ENCODE data around the gene PNMT. TPM values are rescaled to one million over a fixed set of nuclear protein-coding genes. Genes with fewer than 3 reads are reported as not detected.

The PNMT gene
- total and polyA plus RNA-seq, 2 of the 13 experiments (the other 11 are each of a cell fraction or from before 2014, with no cell fraction given): 0.25 TPM; not detected in 1

- TF ChIP-seq ZNF407 (CRISPR knock-in tag; IDR thresholded peaks at IDR 0.05; ENCODE audit: not compliant biosample characterization) (peak; percentile 43), ZNF567 (CRISPR knock-in tag; IDR thresholded peaks at IDR 0.05; ENCODE audit: borderline replicate concordance) (no peak), NFYB (CRISPR knock-in tag; IDR thresholded peaks at IDR 0.05) (peak; percentile 79), NCOA5 (CRISPR knock-in tag; IDR thresholded peaks at IDR 0.05) (0 out of 2 replicates have a peak, but pooled peaks have one; percentile 17), CHD4 (IDR thresholded peaks at IDR 0.05; ENCODE audit: borderline replicate concordance, low read length) (peak; percentile 98; the same call in 1 of the 2 replicates), NR2F2 (IDR thresholded peaks at IDR 0.05; ENCODE audit: borderline replicate concordance, low read depth) (0 out of 2 replicates have a peak, but pooled peaks have one; percentile 4), ZNF589 (CRISPR knock-in tag; conservative IDR thresholded peaks at IDR 0.05) (peak; percentile 78; the same call in 1 of the 2 replicates), MXD4 (CRISPR knock-in tag; IDR thresholded peaks at IDR 0.05) (no peak; the same call in 1 of the 2 replicates), ZNF138 (CRISPR knock-in tag; IDR thresholded peaks at IDR 0.05; ENCODE audit: low read depth) (no peak), FOXP4 (CRISPR knock-in tag; IDR thresholded peaks at IDR 0.05) (0 out of 2 replicates have a peak, but pooled peaks have one; percentile 38), MLXIP (CRISPR knock-in tag; IDR thresholded peaks at IDR 0.05; ENCODE audit: borderline replicate concordance) (no peak), SOX5 (CRISPR knock-in tag; IDR thresholded peaks at IDR 0.05; ENCODE audit: borderline replicate concordance) (no peak; the same call in 1 of the 2 replicates)
Measured at GRCh38 chr17:39687546-39688474, 19.6 kb downstream of the PNMT start, which contains the start of gene PGAP3 (continued).
